Gastroesophageal sphincter (tissue), 3 donors: ENCODE data around the gene TMEM178A.

Source experiments
- EP300 ChIP-seq: sonication (generic); formaldehyde crosslinking; IDR thresholded peaks from one replicate; pipeline ENCODE4 v1.6.1; 2017; ENCODE audit warnings: antibody characterized with exemption, mild to moderate bottlenecking
- POLR2A ChIP-seq, 2 donors: fragments of 450-650 bp; IDR thresholded peaks; one replicate each; pipeline ENCODE4 v1.6.1; 2017; ENCODE audit warnings: antibody characterized with exemption in 2 of 2, mild to moderate bottlenecking in 2 of 2, moderate library complexity in 1 of 2
- POLR2AphosphoS5 ChIP-seq: sonication (generic); formaldehyde crosslinking; IDR thresholded peaks from one replicate; pipeline ENCODE4 v1.6.1; 2017; ENCODE audit warnings: antibody characterized with exemption
- TF ChIP-seq, protein P1 (sequence below), 4 experiments: fragments of 200-600 bp in 2 of 4; fragments of 450-650 bp in 2 of 4; sonication (generic) in 1 of 4; IDR thresholded peaks; one replicate each; pipeline ENCODE4 v1.5.1; 2017 to 2019; ENCODE audit warnings: antibody characterized with exemption in 4 of 4, mild to moderate bottlenecking in 2 of 4, moderate library complexity in 2 of 4

DNA sequence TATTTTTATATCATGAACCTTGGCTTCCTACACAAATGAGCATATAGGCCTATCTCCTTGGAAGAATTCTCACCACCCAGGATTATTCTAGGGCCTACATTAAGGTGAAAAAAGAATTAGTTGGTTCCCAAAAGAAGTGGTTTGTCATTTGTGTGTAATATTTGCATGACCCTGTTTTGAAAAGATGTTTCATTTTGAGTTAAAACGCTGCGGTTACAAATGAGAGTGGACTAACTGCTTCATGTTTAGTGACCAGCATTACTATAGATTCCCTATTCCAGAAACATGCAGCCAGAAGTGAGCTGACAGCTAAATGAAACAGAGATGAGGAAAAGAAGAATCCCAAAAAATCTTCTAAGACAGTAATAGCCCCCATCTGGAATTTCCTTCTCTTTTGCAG, 44.1 kb upstream of the TMEM178A start:
- TF ChIP-seq POLR2A (IDR thresholded peaks at IDR 0.05), result no peak
- TF ChIP-seq, protein P1, sequence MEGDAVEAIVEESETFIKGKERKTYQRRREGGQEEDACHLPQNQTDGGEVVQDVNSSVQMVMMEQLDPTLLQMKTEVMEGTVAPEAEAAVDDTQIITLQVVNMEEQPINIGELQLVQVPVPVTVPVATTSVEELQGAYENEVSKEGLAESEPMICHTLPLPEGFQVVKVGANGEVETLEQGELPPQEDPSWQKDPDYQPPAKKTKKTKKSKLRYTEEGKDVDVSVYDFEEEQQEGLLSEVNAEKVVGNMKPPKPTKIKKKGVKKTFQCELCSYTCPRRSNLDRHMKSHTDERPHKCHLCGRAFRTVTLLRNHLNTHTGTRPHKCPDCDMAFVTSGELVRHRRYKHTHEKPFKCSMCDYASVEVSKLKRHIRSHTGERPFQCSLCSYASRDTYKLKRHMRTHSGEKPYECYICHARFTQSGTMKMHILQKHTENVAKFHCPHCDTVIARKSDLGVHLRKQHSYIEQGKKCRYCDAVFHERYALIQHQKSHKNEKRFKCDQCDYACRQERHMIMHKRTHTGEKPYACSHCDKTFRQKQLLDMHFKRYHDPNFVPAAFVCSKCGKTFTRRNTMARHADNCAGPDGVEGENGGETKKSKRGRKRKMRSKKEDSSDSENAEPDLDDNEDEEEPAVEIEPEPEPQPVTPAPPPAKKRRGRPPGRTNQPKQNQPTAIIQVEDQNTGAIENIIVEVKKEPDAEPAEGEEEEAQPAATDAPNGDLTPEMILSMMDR (IDR thresholded peaks at IDR 0.05), result no peak
- TF ChIP-seq POLR2AphosphoS5, result no peak
- TF ChIP-seq EP300, result no peak
